H9 (cell line): ENCODE results near the gene PRSS38. TPM values are rescaled to one million over a fixed set of nuclear protein-coding genes. Genes with fewer than 3 reads are reported as not detected.

Experiments
- DNase-seq: peaks from one replicate; pipeline ENCODE4 v3.0.0-alpha.2; 2017
- H2AFZ ChIP-seq: one replicate; pipeline ENCODE4 v1.6.1; 2013; ENCODE audit warnings: mild to moderate bottlenecking, low read length, control low read depth, moderate library complexity
- H2AK5ac ChIP-seq: 2 replicates; pipeline ENCODE4 v1.6.1; 2013; ENCODE audit warnings: low read length, control low read depth, mixed read lengths; ENCODE audit not compliant: insufficient read length
- H2BK120ac ChIP-seq: one replicate; pipeline ENCODE4 v1.6.1; 2013; ENCODE audit warnings: low read depth, mild to moderate bottlenecking, low read length, control low read depth, inconsistent platforms; ENCODE audit not compliant: poor library complexity, severe bottlenecking
- H2BK12ac ChIP-seq: 2 replicates; pipeline ENCODE4 v1.6.1; 2013; ENCODE audit warnings: low read length, control low read depth, mixed read lengths, low read depth; ENCODE audit not compliant: insufficient read length
- H2BK15ac ChIP-seq: 2 replicates; pipeline ENCODE4 v1.6.1; 2013; ENCODE audit warnings: low read depth, low read length, control low read depth
- H2BK20ac ChIP-seq: one replicate; pipeline ENCODE4 v1.6.1; 2013; ENCODE audit warnings: low read depth, mild to moderate bottlenecking, low read length, control low read depth, inconsistent platforms; ENCODE audit not compliant: poor library complexity, severe bottlenecking
- H2BK5ac ChIP-seq: 2 replicates; pipeline ENCODE4 v1.6.1; 2013; ENCODE audit warnings: low read length, control low read depth, mixed read lengths; ENCODE audit not compliant: insufficient read length
- H3K14ac ChIP-seq: 2 replicates; pipeline ENCODE4 v1.6.1; 2013; ENCODE audit warnings: low read length, control low read depth; ENCODE audit not compliant: insufficient read depth
- H3K18ac ChIP-seq: 2 replicates; pipeline ENCODE4 v1.6.1; 2013; ENCODE audit warnings: low read depth, mild to moderate bottlenecking, mixed read lengths, low read length, control low read depth; ENCODE audit not compliant: insufficient read length
- H3K23ac ChIP-seq: 2 replicates; pipeline ENCODE4 v1.6.1; 2013; ENCODE audit warnings: low read length, control low read depth, mixed read lengths, low read depth; ENCODE audit not compliant: insufficient read length
- H3K23me2 ChIP-seq: 2 replicates; pipeline ENCODE4 v1.6.1; 2013; ENCODE audit warnings: low read depth, mild to moderate bottlenecking, mixed read lengths, low read length, control low read depth; ENCODE audit not compliant: insufficient read length, poor library complexity, severe bottlenecking
- H3K27ac ChIP-seq: 2 replicates; pipeline ENCODE4 v1.5.1; 2013; ENCODE audit warnings: low read length, control low read depth, mixed read lengths, low read depth; ENCODE audit not compliant: insufficient read length
- H3K27me3 ChIP-seq: 2 replicates; pipeline ENCODE4 v1.6.1; 2013; ENCODE audit warnings: low read length, control low read depth, inconsistent platforms; ENCODE audit not compliant: insufficient read depth
- H3K4ac ChIP-seq: 2 replicates; pipeline ENCODE4 v1.6.1; 2013; ENCODE audit warnings: low read depth, mild to moderate bottlenecking, control low read depth, inconsistent platforms, low read length, moderate library complexity
- H3K4me1 ChIP-seq: 2 replicates; pipeline ENCODE4 v1.6.1; 2013; ENCODE audit warnings: low read length, control low read depth, inconsistent platforms; ENCODE audit not compliant: insufficient read depth
- H3K4me2 ChIP-seq: 2 replicates; pipeline ENCODE4 v1.6.1; 2013; ENCODE audit warnings: low read length, control low read depth, mixed read lengths; ENCODE audit not compliant: insufficient read length, insufficient read depth
- H3K56ac ChIP-seq: 2 replicates; pipeline ENCODE4 v1.6.1; 2013; ENCODE audit warnings: low read depth, mild to moderate bottlenecking, mixed read lengths, low read length, control low read depth; ENCODE audit not compliant: insufficient read length
- H3K79me1 ChIP-seq: 2 replicates; pipeline ENCODE4 v1.6.1; 2013; ENCODE audit warnings: low read depth, mild to moderate bottlenecking, moderate library complexity, low read length, control low read depth, inconsistent platforms; ENCODE audit not compliant: insufficient read depth, poor library complexity, severe bottlenecking
- H3K79me2 ChIP-seq: 2 replicates; pipeline ENCODE4 v1.6.1; 2013; ENCODE audit warnings: low read length, control low read depth, inconsistent platforms; ENCODE audit not compliant: insufficient read depth
- H3K9ac ChIP-seq: 2 replicates; pipeline ENCODE4 v1.6.1; 2013; ENCODE audit warnings: low read length, control low read depth, mixed read lengths; ENCODE audit not compliant: insufficient read length; ENCODE audit errors: extremely low read depth
- H3K9me3 ChIP-seq: one replicate; pipeline ENCODE4 v1.6.1; 2013; ENCODE audit warnings: low read depth, low read length, inconsistent platforms; ENCODE audit not compliant: control insufficient read depth
- H3T11ph ChIP-seq: one replicate; pipeline ENCODE4 v1.6.1; 2013; ENCODE audit warnings: mild to moderate bottlenecking, low read length, control low read depth, inconsistent platforms
- H4K20me1 ChIP-seq: one replicate; pipeline ENCODE4 v1.6.1; 2013; ENCODE audit not compliant: control insufficient read depth, insufficient read length, insufficient read depth
- H4K5ac ChIP-seq: 2 replicates; pipeline ENCODE4 v1.6.1; 2013; ENCODE audit warnings: low read depth, mild to moderate bottlenecking, mixed read lengths, low read length, control low read depth; ENCODE audit not compliant: insufficient read length
- H4K8ac ChIP-seq: replicated peaks from 2 replicates; pipeline ENCODE4 v1.6.1; 2013; ENCODE audit warnings: low read length, control low read depth, mixed read lengths, low read depth; ENCODE audit not compliant: insufficient read length
- H4K91ac ChIP-seq: 2 replicates; pipeline ENCODE4 v1.6.1; 2013; ENCODE audit warnings: low read depth, mild to moderate bottlenecking, moderate library complexity, mixed read lengths, low read length, control low read depth; ENCODE audit not compliant: insufficient read length
- H3K27ac Mint-ChIP-seq, 3 experiments: 2 replicates in 2 of 3; 3 replicates in 1 of 3; pipeline ENCODE4 v1.8.0; 2020 to 2021; ENCODE audit warnings: mixed read lengths in 3 of 3, mild to moderate bottlenecking in 1 of 3, moderate library complexity in 1 of 3
- H3K27me3 Mint-ChIP-seq: 2 replicates; pipeline ENCODE4 v1.8.0; 2021; ENCODE audit warnings: low read depth, mild to moderate bottlenecking, moderate library complexity, mixed read lengths
- H3K36me3 Mint-ChIP-seq, 3 experiments: 2 replicates in 2 of 3; 3 replicates in 1 of 3; pipeline ENCODE4 v1.8.0; 2020 to 2021; ENCODE audit warnings: low read depth in 3 of 3, mixed read lengths in 3 of 3; ENCODE audit not compliant: insufficient read depth in 1 of 3
- H3K4me1 Mint-ChIP-seq, 2 experiments: 2 replicates each; pipeline ENCODE4 v1.8.0; 2020; ENCODE audit warnings: mixed read lengths in 2 of 2
- H3K4me3 Mint-ChIP-seq, 2 experiments: 2 replicates in 1 of 2; 3 replicates in 1 of 2; pipeline ENCODE4 v1.8.0; 2020 to 2021; ENCODE audit warnings: mild to moderate bottlenecking in 2 of 2, mixed read lengths in 2 of 2, moderate library complexity in 1 of 2
- H3K9me3 Mint-ChIP-seq, 2 experiments: 2 replicates in 1 of 2; 3 replicates in 1 of 2; pipeline ENCODE4 v1.8.0; 2020; ENCODE audit warnings: mild to moderate bottlenecking in 2 of 2, mixed read lengths in 2 of 2, moderate library complexity in 1 of 2
- WGBS: extraction: QIAGEN DNeasy Blood & Tissue Kit; methylation state at CpG from one replicate; pipeline ENCODE4 v1.1.7; 2013; ENCODE audit warnings: missing lambda C conversion rate, low lambda C conversion rate, mixed read lengths; ENCODE audit not compliant: insufficient read length; ENCODE audit errors: extremely low coverage; 5-methylcytosine and 5-hydroxymethylcytosine counted together
- total RNA-seq: library from RNA; stranded (reverse); gene quantifications from 2 replicates; pipeline ENCODE4 v1.2.1, GENCODE V29; 2021
- TF ChIP-seq, protein P1 (sequence below): fragments of 200-600 bp; sonication (generic); conservative IDR thresholded peaks from 3 replicates; pipeline ENCODE4 v1.8.0; 2021; ENCODE audit warnings: antibody characterized with exemption, mild to moderate bottlenecking

The PRSS38 gene
- total RNA-seq, 1 experiment from 2014 or later, result not detected

DNA sequence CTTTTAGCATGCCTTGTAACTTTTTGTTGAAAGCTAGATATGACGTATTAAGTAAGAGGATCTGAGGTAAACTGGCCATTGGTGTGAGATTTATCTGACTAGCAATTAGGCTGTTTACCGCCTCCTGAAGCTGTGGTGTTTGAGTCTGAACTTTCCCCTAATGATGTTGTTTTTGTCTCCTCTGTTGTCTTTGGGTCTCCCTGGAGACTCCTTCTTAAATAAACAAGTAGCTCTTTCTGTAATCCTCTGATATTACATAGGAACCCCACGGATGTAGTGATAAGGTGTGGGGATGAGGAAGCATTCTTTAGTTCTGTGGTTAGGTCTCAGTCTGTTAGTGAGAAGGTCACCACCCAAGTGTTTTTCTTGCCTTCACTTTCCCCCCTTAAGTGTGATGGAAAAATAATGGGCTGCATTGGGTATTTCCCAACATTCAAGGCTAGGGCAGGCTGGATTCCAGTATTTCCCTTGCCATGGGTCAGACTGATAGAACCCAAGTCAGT lies 33.0 kb downstream of the PRSS38 start:
- Histone ChIP-seq H2BK5ac (no peak overlapping the region), H3K79me2 (no peaks in the 10 kb centered on the region), H2BK20ac (no peak overlapping the region), H2AK5ac (no peak overlapping the region), H4K91ac (no peak overlapping the region), H3K9me3 (no peaks in the 10 kb centered on the region), H4K8ac (no peak overlapping the region), H3K23me2 (no peaks in the 10 kb centered on the region), H3K27ac (no peak overlapping the region), H3K23ac (no peak overlapping the region), H3K56ac (no peak overlapping the region), H3K9ac (no peak overlapping the region), H3K79me1 (no peaks in the 10 kb centered on the region), H4K20me1 (no peaks in the 10 kb centered on the region), H2BK120ac (no peak overlapping the region), H3K4ac (no peak overlapping the region), H2AFZ (no peak overlapping the region), H2BK12ac (no peak overlapping the region), H3K4me2 (no peak overlapping the region), H2BK15ac (no peak overlapping the region), H3K4me1 (no peaks in the 10 kb centered on the region), H4K5ac (no peak overlapping the region), H3T11ph (no peak overlapping the region), H3K27me3 (no peaks in the 10 kb centered on the region), H3K14ac (no peak overlapping the region), H3K18ac (no peak overlapping the region)
- Mint-ChIP-seq H3K36me3 (no peaks in the 10 kb centered on the region), H3K9me3 (peaks cover 2 to 11% of the 10 kb centered on the region in 2 experiments; a peak in 3 of 5 replicates), H3K4me1 (no peaks in the 10 kb centered on the region), H3K27ac (no peak overlapping the region), H3K4me3 (no peak overlapping the region), H3K27me3 (peaks cover 7% of the 10 kb centered on the region)
- WGBS, result no CpG with 5 or more reads among the region's 3 CpGs
- TF ChIP-seq, protein P1, sequence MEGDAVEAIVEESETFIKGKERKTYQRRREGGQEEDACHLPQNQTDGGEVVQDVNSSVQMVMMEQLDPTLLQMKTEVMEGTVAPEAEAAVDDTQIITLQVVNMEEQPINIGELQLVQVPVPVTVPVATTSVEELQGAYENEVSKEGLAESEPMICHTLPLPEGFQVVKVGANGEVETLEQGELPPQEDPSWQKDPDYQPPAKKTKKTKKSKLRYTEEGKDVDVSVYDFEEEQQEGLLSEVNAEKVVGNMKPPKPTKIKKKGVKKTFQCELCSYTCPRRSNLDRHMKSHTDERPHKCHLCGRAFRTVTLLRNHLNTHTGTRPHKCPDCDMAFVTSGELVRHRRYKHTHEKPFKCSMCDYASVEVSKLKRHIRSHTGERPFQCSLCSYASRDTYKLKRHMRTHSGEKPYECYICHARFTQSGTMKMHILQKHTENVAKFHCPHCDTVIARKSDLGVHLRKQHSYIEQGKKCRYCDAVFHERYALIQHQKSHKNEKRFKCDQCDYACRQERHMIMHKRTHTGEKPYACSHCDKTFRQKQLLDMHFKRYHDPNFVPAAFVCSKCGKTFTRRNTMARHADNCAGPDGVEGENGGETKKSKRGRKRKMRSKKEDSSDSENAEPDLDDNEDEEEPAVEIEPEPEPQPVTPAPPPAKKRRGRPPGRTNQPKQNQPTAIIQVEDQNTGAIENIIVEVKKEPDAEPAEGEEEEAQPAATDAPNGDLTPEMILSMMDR, result no peak
- DNase-seq, result no peak
